ENCODE results near the gene ZNF592. TPM values are rescaled to one million over a fixed set of nuclear protein-coding genes. Genes with fewer than 3 reads are reported as not detected.

ZNF592 gene
- total and polyA plus RNA-seq, 2 donors, result 5.9 to 9.7 TPM

DNA sequence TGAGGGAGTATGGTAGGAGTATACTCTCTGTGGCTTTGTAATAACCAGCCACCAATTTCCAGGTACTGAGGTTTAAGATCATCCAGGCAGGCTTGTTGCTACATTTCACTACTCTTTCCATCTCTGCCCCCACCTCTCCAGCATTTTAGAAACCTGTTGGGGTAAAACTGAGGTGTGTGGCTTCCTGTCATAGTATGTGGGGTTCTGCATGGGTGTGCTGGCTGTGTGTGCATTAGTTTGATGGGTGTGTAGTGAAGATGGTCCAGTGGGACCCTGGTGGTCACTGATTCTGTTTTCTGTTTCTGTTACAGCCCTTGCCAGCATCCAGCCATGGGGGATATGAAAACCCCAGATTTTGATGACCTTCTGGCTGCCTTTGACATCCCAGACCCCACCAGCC lies 34.0 kb downstream of the ZNF592 start:
- Histone ChIP-seq H3K36me3 (ENCODE audit: control insufficient read depth in 2 of 2, insufficient read depth in 2 of 2, low read length in 1 of 2) (peaks cover 43 to 59% of the 10 kb centered on the region in 2 donors), H3K27me3 (ENCODE audit: control insufficient read depth in 2 of 2, insufficient read depth in 1 of 2, low read length in 1 of 2) (no peaks in the 10 kb centered on the region), H3K9me3 (ENCODE audit: control insufficient read depth in 2 of 2, insufficient read depth in 1 of 2, low read length in 1 of 2) (no peaks in the 10 kb centered on the region), H3K4me3 (ENCODE audit: low read length in 2 of 2) (no peak overlapping the region), H3K4me1 (ENCODE audit: control insufficient read depth in 2 of 2, insufficient read depth in 2 of 2, low read length in 2 of 2) (no peaks in the 10 kb centered on the region), H3K27ac (ENCODE audit: low read depth in 1 of 2, low read length in 1 of 2) (no peak overlapping the region)
- no peak for DNase-seq (ENCODE audit: low read depth in 6 of 9, low spot score in 9 of 9)

DNA sequence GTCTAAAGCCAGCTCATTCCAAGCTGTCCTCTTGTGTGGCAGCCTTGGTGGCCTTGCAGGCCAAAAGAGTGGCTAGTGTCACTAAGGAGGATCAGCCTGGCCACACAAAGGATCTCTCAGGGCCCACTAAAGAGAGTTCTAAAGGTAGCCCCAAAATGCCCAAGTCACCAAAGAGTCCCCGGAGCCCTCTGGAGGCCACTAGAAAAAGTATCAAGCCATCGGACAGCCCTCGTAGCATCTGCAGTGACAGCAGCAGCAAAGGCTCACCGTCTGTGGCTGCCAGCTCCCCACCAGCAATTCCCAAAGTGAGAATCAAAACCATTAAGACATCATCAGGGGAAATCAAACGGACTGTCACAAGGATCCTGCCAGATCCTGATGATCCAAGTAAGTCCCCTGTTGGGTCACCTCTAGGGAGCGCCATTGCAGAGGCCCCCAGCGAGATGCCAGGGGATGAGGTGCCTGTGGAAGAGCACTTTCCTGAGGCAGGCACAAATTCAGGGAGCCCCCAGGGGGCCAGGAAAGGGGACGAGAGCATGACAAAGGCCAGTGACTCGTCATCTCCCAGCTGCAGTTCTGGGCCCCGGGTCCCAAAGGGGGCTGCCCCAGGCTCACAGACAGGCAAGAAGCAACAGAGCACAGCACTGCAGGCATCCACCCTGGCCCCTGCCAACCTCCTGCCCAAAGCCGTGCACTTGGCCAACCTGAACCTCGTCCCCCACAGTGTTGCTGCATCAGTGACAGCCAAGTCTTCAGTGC lies 35.3 kb downstream of the ZNF592 start:
- peaks cover 38 to 61% of the 10 kb centered on the region in 2 donors for H3K36me3 ChIP-seq (ENCODE audit: control insufficient read depth in 2 of 2, insufficient read depth in 2 of 2, low read length in 1 of 2)

DNA sequence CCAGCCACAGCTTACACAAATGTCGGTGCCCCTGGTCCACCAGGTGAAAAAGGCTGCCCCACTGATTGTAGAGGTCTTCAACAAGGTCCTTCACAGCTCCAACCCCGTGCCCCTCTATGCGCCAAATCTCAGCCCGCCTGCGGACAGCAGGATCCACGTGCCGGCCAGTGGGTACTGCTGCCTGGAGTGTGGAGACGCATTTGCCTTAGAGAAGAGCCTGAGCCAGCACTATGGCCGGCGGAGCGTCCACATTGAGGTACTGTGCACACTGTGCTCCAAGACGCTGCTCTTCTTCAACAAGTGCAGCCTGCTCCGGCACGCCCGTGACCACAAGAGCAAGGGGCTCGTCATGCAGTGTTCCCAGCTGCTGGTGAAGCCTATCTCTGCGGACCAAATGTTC lies 35.9 kb downstream of the ZNF592 start:
- WGBS, result 95% methylated on average over 17 of the region's 17 CpGs
- Histone ChIP-seq H3K27ac (ENCODE audit: low read depth in 1 of 2, low read length in 1 of 2) (no peak overlapping the region), H3K36me3 (ENCODE audit: control insufficient read depth in 2 of 2, insufficient read depth in 2 of 2, low read length in 1 of 2) (peaks cover 38 to 59% of the 10 kb centered on the region in 2 donors), H3K27me3 (ENCODE audit: control insufficient read depth in 2 of 2, insufficient read depth in 1 of 2, low read length in 1 of 2) (no peaks in the 10 kb centered on the region), H3K4me3 (ENCODE audit: low read length in 2 of 2) (no peak overlapping the region), H3K4me1 (ENCODE audit: control insufficient read depth in 2 of 2, insufficient read depth in 2 of 2, low read length in 2 of 2) (no peaks in the 10 kb centered on the region), H3K9me3 (ENCODE audit: control insufficient read depth in 2 of 2, insufficient read depth in 1 of 2, low read length in 1 of 2) (no peaks in the 10 kb centered on the region)
- no peak for DNase-seq (ENCODE audit: low read depth in 6 of 9, low spot score in 9 of 9)

More for the DNA sequence above, 35.3 kb downstream of the ZNF592 start:
- H3K27ac ChIP-seq (ENCODE audit: low read depth in 1 of 2, low read length in 1 of 2), result no peak overlapping the region
- WGBS, result 96% methylated on average over 12 of the region's 12 CpGs
- no peaks in the 10 kb centered on the region for H3K4me1 ChIP-seq (ENCODE audit: control insufficient read depth in 2 of 2, insufficient read depth in 2 of 2, low read length in 2 of 2)
- H3K27me3 ChIP-seq (ENCODE audit: control insufficient read depth in 2 of 2, insufficient read depth in 1 of 2, low read length in 1 of 2), result no peaks in the 10 kb centered on the region
- no peak for DNase-seq (ENCODE audit: low read depth in 6 of 9, low spot score in 9 of 9)
- H3K9me3 ChIP-seq (ENCODE audit: control insufficient read depth in 2 of 2, insufficient read depth in 1 of 2, low read length in 1 of 2), result no peaks in the 10 kb centered on the region
- no peak overlapping the region for H3K4me3 ChIP-seq (ENCODE audit: low read length in 2 of 2)

DNA sequence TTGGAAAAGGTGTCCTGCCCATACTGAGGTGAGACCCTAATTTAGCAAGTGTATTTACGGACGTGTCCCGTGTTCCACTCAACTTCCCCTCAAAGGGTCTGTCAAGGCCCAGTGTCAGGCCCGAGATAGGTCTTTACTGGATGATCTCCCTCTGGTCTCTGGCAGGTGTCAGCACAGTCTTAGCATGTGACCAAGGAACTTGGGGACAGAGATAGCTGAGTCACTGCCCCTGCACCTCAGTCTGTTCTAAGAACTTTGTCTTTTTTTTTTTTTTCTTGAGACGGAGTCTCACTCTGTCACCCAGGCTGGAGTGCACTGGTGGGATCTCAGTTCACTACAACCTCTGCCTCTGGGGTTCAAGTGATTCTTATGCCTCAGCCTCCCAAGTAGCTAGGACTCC lies 36.7 kb downstream of the ZNF592 start:
- WGBS, result 77% methylated on average over 5 of the region's 5 CpGs
- H3K9me3 ChIP-seq (ENCODE audit: control insufficient read depth in 2 of 2, insufficient read depth in 1 of 2, low read length in 1 of 2), result no peaks in the 10 kb centered on the region

DNA sequence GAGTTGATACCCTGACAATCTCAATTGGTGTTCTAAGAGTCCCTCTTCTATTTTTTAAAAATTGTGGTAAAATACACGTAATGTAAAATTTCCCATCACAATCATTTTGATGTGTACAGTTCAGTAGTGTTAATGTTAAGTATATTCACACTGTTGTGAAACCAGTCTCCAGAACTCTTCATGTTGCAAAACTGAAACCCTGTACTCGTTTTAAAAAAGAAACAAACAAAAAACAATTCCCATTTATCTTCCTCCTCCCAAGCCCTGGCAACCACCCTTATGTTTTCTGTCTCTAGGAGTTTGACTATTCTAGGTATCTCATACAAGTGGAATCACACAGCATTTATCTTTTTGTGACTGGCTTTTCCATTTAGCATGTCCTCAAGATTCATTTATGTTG lies 40.1 kb downstream of the ZNF592 start:
- H3K4me3 ChIP-seq (ENCODE audit: low read length in 2 of 2), result no peak overlapping the region
- H3K4me1 ChIP-seq (ENCODE audit: control insufficient read depth in 2 of 2, insufficient read depth in 2 of 2, low read length in 2 of 2), result no peaks in the 10 kb centered on the region
- H3K27ac ChIP-seq (ENCODE audit: low read depth in 1 of 2, low read length in 1 of 2), result no peak overlapping the region
- H3K27me3 ChIP-seq (ENCODE audit: control insufficient read depth in 2 of 2, insufficient read depth in 1 of 2, low read length in 1 of 2), result no peaks in the 10 kb centered on the region
- peaks cover 35 to 68% of the 10 kb centered on the region in 2 donors for H3K36me3 ChIP-seq (ENCODE audit: control insufficient read depth in 2 of 2, insufficient read depth in 2 of 2, low read length in 1 of 2)
- no peak for DNase-seq (ENCODE audit: low read depth in 6 of 9, low spot score in 9 of 9)
- 97% methylated on average over 2 of the region's 2 CpGs for WGBS
- H3K9me3 ChIP-seq (ENCODE audit: control insufficient read depth in 2 of 2, insufficient read depth in 1 of 2, low read length in 1 of 2), result no peaks in the 10 kb centered on the region

More for the DNA sequence above, 36.7 kb downstream of the ZNF592 start:
- Histone ChIP-seq H3K4me3 (ENCODE audit: low read length in 2 of 2) (no peak overlapping the region), H3K27ac (ENCODE audit: low read depth in 1 of 2, low read length in 1 of 2) (no peak overlapping the region), H3K36me3 (ENCODE audit: control insufficient read depth in 2 of 2, insufficient read depth in 2 of 2, low read length in 1 of 2) (peaks cover 40 to 59% of the 10 kb centered on the region in 2 donors), H3K27me3 (ENCODE audit: control insufficient read depth in 2 of 2, insufficient read depth in 1 of 2, low read length in 1 of 2) (no peaks in the 10 kb centered on the region), H3K4me1 (ENCODE audit: control insufficient read depth in 2 of 2, insufficient read depth in 2 of 2, low read length in 2 of 2) (no peaks in the 10 kb centered on the region)
- no peak for DNase-seq (ENCODE audit: low read depth in 6 of 9, low spot score in 9 of 9)

DNA sequence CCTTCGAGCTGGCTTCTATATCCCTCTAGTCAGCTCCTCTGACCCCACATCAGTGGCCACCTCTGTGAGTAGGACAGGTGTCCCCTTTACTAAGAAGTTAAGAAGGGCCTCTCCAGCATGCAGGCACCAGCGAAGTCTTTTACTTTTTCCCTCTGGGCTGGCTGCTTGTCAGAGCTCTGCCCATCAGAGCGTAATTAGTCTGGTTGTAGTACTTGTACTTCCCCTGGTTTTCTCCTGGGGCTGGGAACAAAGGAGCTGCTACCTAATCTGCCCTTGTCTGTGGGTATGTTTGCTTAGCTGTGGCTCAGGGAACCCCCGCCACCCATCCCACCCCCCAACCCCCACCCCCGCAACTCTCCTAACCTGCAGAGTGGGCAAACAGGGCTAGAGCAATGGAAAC lies 41.4 kb downstream of the ZNF592 start:
- H3K27ac ChIP-seq (ENCODE audit: low read depth in 1 of 2, low read length in 1 of 2), result no peak overlapping the region
- H3K27me3 ChIP-seq (ENCODE audit: control insufficient read depth in 2 of 2, insufficient read depth in 1 of 2, low read length in 1 of 2), result no peaks in the 10 kb centered on the region
- no peaks in the 10 kb centered on the region for H3K9me3 ChIP-seq (ENCODE audit: control insufficient read depth in 2 of 2, insufficient read depth in 1 of 2, low read length in 1 of 2)
- no peak overlapping the region for H3K4me3 ChIP-seq (ENCODE audit: low read length in 2 of 2)
- 97% methylated on average over 5 of the region's 5 CpGs for WGBS
- no peak for DNase-seq (ENCODE audit: low read depth in 6 of 9, low spot score in 9 of 9)
- H3K4me1 ChIP-seq (ENCODE audit: control insufficient read depth in 2 of 2, insufficient read depth in 2 of 2, low read length in 2 of 2), result no peaks in the 10 kb centered on the region
- peaks cover 27 to 59% of the 10 kb centered on the region in 2 donors for H3K36me3 ChIP-seq (ENCODE audit: control insufficient read depth in 2 of 2, insufficient read depth in 2 of 2, low read length in 1 of 2)

DNA sequence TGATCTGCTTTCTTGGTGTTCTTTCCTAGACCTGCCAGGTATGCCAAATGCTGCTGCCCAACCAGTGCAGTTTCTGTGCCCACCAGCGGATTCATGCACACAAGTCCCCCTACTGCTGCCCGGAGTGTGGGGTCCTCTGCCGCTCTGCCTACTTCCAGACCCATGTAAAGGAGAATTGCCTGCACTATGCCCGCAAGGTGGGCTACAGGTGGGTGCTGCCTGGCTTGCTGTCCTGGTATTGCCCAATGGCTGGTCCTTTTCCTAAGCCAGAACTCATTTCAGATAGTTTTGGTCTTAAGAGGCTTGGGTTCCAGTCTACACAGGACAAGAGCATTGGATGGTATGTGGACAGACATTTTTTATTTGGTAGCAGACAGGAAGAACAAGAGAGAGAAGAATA lies 42.3 kb downstream of the ZNF592 start:
- H3K27ac ChIP-seq (ENCODE audit: low read depth in 1 of 2, low read length in 1 of 2), result no peak overlapping the region
- H3K36me3 ChIP-seq (ENCODE audit: control insufficient read depth in 2 of 2, insufficient read depth in 2 of 2, low read length in 1 of 2), result peaks cover 25 to 56% of the 10 kb centered on the region in 2 donors
- no peak for DNase-seq (ENCODE audit: low read depth in 6 of 9, low spot score in 9 of 9)
- H3K27me3 ChIP-seq (ENCODE audit: control insufficient read depth in 2 of 2, insufficient read depth in 1 of 2, low read length in 1 of 2), result no peaks in the 10 kb centered on the region
- H3K4me3 ChIP-seq (ENCODE audit: low read length in 2 of 2), result no peak overlapping the region
- 97% methylated on average over 4 of the region's 4 CpGs for WGBS
- no peaks in the 10 kb centered on the region for H3K4me1 ChIP-seq (ENCODE audit: control insufficient read depth in 2 of 2, insufficient read depth in 2 of 2, low read length in 2 of 2)
- H3K9me3 ChIP-seq (ENCODE audit: control insufficient read depth in 2 of 2, insufficient read depth in 1 of 2, low read length in 1 of 2), result no peaks in the 10 kb centered on the region

DNA sequence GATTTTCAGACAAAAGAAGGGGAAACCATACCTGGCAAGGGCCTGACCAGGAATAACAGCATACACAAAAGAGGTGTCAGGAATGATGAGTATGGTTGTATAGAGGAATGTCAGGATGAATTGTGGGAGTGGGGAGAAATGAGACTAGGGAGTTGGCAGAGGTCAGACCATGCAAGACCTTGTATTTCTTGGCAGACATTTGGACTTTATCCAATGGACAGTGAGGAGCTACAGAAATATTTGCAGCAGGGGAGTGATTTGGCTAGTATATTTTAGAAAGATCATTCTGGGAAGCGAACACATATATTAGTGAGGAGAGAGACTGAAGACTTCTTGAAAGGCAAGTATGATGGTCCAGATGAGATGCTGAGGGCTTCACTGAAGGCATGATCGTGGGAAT lies 43.4 kb downstream of the ZNF592 start:
- no peak for DNase-seq (ENCODE audit: low read depth in 6 of 9, low spot score in 9 of 9)
- no peak overlapping the region for H3K27ac ChIP-seq (ENCODE audit: low read depth in 1 of 2, low read length in 1 of 2)
- peaks cover 20 to 52% of the 10 kb centered on the region in 2 donors for H3K36me3 ChIP-seq (ENCODE audit: control insufficient read depth in 2 of 2, insufficient read depth in 2 of 2, low read length in 1 of 2)
- 96% methylated on average over 2 of the region's 2 CpGs for WGBS
- no peaks in the 10 kb centered on the region for H3K4me1 ChIP-seq (ENCODE audit: control insufficient read depth in 2 of 2, insufficient read depth in 2 of 2, low read length in 2 of 2)
- H3K9me3 ChIP-seq (ENCODE audit: control insufficient read depth in 2 of 2, insufficient read depth in 1 of 2, low read length in 1 of 2), result no peaks in the 10 kb centered on the region
- no peak overlapping the region for H3K4me3 ChIP-seq (ENCODE audit: low read length in 2 of 2)
- no peaks in the 10 kb centered on the region for H3K27me3 ChIP-seq (ENCODE audit: control insufficient read depth in 2 of 2, insufficient read depth in 1 of 2, low read length in 1 of 2)

DNA sequence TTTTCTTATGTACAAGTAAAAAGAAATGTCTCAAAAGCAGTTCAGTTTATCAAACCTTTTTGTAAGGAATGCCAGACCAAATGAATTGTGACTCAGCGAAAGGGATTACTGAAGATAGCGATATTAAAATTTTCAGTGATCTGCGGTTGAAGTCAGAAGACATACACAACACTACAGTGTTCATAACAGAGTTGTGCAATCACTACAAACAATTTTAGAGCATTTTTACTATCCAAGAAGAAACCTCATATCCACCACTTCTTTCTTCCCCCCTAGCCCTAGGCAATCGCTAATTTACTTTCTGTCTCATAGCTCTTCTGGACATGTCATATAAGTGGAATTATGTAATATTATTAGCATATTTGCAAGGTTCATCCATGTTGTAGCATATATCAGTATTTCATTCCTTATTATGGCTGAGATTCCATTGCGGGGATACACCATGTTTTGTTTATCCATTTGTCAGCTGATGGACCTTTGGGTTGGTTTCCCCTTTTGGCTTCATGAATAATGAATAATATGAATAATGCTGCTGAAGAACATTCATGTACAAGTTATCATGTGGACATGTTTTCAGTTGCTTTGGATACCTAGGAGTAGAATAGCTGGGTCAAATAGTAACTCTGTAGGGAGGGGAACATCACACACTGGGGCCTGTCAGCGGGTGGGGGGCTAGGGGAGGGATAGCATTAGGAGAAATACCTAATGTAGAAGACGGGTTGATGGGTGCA lies 45.2 kb downstream of the ZNF592 start:
- no peak for DNase-seq (ENCODE audit: low read depth in 6 of 9, low spot score in 9 of 9)
- Histone ChIP-seq H3K4me1 (ENCODE audit: control insufficient read depth in 2 of 2, insufficient read depth in 2 of 2, low read length in 2 of 2) (no peaks in the 10 kb centered on the region), H3K36me3 (ENCODE audit: control insufficient read depth in 2 of 2, insufficient read depth in 2 of 2, low read length in 1 of 2) (peaks cover 31 to 58% of the 10 kb centered on the region in 2 donors), H3K9me3 (ENCODE audit: control insufficient read depth in 2 of 2, insufficient read depth in 1 of 2, low read length in 1 of 2) (no peaks in the 10 kb centered on the region), H3K27ac (ENCODE audit: low read depth in 1 of 2, low read length in 1 of 2) (no peak overlapping the region), H3K4me3 (ENCODE audit: low read length in 2 of 2) (no peak overlapping the region), H3K27me3 (ENCODE audit: control insufficient read depth in 2 of 2, insufficient read depth in 1 of 2, low read length in 1 of 2) (no peaks in the 10 kb centered on the region)
- 99% methylated on average over 7 of the region's 7 CpGs for WGBS

All from thymus (tissue), 11 donors.